GM19351 (cell line): ENCODE measurements around the gene OOSP2.

Experiments
- ATAC-seq: cut with Tn5 transposase; IDR thresholded peaks from one replicate; pipeline ENCODE4 v1.9.1; 2021; ENCODE audit warnings: mild to moderate bottlenecking, moderate library complexity; ENCODE audit not compliant: unreplicated experiment

Gene OOSP2

GRCh38 chr11:60078745-60079144 is 38.5 kb downstream of the OOSP2 start:
- no peak for ATAC-seq

GRCh38 chr11:60080535-60080934 is 40.3 kb downstream of the OOSP2 start:
- ATAC-seq, result no peak

- no peak for ATAC-seq
Observed at GRCh38 chr11:60084631-60085273, 44.5 kb downstream of the OOSP2 start.

GRCh38 chr11:60085909-60086308 is 45.7 kb downstream of the OOSP2 start:
- no peak for ATAC-seq

GRCh38 chr11:60087239-60087638 is 47.0 kb downstream of the OOSP2 start:
- ATAC-seq, result no peak

GRCh38 chr11:60088364-60088763 is 48.2 kb downstream of the OOSP2 start, which contains the start of gene MS4A2:
MS4A2 (plus strand) TSS chr11:60088664; CDS start chr11:60088766, 102 bp downstream.
- no peak for ATAC-seq

- ATAC-seq, result no peak
Observed at GRCh38 chr11:60095477-60096120, 55.4 kb downstream of the OOSP2 start.

GRCh38 chr11:60097189-60097588 is 57.0 kb downstream of the OOSP2 start:
- no peak for ATAC-seq
